Activated CD4-positive, alpha-beta T cell treated with anti-CD3 and anti-CD28 coated beads, Interleukin-2, amount 50 U/mL, for 48 hours (primary cell): ENCODE data around the gene AGA.

Source experiments
- DNase-seq, 2 experiments: peaks; one replicate each; pipeline ENCODE4 v3.0.0-alpha.2; 2020

AGA gene

DNA sequence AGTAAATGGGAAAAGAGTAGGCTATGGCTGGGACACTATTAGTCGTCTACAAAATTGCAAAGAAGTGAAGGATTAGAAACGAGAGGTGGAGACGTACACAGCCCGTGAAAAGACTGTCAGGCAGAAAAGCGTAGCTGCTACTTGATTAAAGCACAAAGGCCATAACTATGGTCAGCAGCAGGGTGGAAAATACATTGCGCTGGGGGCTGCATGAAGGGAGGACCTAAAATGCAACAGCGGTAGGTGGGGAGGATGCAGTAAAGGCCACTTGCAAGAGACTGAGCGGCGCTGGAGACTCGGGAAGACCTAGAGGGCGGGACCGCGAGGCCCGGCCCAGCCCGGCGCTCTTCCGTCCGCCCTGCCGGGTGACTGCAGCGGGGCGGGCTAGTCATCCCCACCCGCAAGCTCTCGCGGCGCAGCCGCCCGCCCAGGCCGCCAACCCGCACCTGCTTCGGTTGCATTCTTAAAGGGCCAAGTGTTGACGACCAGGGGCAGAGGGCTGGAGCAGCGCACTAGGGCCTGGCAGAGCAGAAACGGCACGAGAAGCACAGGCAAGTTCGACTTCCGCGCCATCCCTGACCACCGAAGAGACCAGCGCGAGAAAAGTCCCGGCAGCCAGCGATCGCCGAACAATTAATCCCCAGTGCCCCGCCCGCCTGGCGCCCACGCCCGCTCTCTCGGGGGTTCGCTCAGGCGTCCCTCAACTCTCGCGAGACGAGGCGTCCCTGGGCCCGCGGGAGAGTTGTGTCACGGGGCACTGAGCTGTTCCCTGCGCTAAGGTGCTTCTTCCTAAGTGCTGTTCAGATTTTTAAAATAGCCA is at the start of gene AGA:
Gene AGA (minus strand): TSS at position 635 of the 820 bp plus-strand sequence. CDS start 62 bp downstream, at position 573.
- DNase-seq: peak; percentile 95 to 97

DNA sequence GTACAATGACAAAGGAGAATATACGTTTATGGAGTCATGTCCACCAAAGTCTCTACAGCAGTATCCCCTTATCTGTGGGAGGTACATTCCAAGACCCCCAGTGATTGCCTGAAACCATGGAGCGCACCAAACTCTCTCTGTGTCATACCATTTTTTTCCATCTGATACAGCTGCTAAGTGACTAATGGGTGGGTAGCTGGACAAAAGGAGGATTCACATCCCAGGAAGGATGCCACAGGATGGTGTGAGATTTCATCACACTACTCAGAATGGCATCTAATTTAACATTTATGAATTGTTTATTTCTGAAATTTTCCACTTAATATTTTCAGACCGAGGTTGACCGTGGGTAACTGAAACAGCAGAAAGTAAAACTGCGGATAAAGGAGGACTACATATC is 49.8 kb upstream of the AGA start:
- no peak for DNase-seq

DNA sequence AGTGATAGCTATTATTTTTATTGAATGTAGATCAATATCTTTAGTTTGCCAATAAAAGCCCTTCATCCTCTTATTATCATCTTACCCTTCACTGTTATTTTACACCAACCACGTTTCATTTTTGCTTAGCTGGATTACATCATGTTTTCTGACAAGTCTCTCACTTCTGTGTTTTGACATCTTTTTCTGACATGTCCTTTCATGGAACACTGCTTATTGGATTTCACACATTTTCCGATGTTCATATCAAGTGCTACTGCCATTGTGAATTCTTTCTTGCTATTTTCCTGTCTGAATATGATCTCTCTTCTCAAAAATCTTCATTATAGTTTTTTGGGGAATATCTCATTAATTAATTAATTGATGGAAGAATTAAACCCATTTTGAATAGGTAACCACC is 48.5 kb upstream of the AGA start:
- DNase-seq: no peak

DNA sequence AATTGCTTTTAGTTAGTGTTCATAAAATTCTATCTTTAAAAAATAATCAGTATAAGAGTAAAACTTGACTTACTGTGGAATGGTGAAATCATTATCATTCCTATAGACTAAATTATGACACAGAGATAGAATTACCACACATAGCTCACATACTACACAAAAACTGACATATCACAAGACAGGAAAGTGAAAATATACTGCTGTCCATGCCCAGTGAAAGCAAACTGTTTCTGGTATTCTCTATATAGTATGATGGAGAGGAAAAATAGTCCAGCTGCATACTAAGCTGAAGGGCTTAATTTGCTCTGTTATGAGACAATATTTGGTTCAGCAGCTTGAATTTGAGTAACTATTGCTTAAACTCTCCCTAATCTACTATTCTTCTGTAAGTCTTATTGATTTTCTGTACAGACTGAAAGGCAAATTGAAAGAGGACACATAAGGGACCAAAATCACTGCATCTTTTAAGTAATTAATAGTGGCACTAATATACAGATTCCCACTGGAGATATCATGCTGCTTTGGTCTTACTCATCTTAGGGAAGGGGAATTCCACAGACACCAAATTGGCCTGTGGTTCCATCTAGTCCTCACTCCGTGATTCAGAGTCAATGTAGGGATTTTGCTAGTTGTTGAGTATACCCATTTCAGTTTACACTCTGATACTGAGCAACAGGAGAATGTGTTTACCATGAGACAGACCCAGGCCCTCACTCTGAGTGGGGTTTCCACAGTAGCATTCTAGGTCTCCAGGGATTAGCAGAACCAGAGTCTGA is 47.4 kb upstream of the AGA start:
- no peak for DNase-seq

DNA sequence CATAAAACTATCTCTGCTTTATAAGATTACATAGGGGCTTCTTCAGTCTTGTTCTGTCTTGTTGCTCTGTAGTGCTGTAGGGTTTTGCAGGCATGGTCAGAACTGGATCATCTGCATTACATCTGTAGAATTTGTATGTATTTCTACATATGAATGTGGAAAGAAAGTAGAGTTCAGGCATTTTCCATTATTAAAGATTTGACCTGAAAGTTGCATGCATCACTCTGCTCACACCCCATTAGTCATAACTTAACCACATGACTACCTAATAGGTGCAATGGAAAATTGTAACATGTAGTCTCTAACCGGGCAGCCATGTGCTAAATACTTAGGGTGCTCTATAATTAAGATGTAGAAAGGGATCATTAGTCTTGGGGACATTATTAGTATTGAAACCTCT is 45.7 kb upstream of the AGA start:
- no peak for DNase-seq

DNA sequence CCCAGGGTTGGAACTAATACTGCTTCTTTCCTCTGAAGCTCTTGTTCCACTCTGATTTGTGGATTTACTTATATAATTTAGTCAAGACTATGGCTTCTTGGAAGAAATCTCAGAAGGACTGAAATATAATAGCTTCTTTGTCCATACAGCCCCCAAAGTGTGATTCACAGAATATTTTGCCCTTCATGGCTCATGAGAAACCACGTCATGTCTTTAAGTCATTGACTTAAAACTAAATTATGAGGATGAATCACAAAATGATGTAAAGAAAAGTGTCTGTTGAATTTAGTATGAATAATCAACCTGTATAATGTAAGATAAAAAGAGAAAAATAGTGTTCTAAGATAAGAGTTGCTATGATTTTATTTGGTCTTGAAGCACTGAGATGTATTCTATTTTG is 43.3 kb upstream of the AGA start:
- no peak for DNase-seq

DNA sequence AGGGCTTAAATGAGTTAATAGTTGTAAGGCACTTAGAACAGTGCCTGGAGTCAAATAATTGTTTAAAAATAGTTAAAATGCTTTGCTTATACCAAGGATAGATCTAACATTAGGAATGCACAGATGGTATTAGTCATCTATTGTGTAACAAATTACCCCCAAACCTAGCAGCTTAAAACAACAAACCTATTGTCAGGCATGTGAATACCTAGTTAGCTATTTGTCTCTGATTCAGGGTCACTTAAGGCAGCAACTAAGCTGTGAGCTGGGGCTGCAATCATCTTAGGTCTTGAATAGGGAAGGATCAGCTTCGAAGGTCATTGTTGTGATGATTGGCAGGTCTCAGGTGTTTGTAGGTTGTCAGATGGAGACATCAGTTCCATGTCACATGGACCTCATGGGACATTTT is 42.4 kb upstream of the AGA start:
- DNase-seq: no peak

DNA sequence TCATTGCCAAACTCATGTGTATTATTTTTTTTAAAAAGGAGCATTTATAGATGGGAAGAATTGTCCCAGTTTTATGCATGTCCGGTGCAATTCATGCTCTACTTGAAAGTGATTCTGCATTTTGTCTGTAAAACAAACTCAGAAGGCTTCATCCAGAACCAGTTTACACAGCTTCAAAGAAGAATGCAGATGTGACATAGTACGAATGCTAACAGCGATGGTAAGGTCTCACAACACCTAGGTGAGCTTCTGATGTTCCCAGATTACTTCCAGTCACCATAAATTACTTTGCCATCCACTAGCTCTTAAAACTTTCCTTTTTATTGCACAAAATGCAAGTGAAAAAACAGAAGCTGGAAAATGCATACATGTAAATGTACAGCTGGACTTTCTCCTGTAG is 41.5 kb upstream of the AGA start:
- DNase-seq: no peak

DNA sequence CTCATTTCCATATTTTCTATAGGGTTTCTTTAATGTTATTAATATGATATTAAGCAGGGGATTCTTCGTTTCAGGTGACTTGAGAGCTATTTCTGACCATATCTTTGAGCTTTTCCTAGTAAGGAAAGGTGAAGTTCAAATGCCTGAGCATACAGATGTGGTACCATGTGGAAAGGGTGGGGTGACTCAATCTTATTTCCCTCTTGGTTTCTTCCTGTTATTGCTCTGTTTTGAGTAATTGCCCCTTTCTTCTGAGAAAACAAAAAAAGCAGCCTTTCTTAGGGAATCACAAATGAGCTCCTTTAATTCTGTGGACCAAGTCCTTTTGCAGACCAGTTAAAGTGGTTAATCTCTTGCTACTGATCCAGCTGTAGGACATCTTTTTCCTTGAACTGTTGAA is 41.0 kb upstream of the AGA start:
- DNase-seq: no peak

DNA sequence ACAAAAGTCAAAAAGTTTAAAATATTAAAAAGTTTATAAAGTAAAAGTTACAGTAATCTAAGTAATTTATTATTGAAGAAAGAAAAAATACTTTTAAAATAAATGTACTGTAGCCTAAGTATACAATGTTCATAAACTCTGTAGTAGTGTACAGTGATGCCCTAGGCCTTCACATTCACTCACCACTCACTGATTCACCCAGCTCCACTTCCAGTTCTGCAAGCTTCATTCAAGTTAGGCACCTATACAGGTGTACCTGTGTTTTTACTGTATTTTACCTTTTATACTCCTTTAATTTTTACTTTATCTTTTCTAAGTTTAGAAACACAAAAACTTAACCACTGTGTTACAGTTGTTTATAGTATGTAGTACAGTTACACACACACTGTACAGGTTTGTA is 40.1 kb upstream of the AGA start:
- DNase-seq: no peak

DNA sequence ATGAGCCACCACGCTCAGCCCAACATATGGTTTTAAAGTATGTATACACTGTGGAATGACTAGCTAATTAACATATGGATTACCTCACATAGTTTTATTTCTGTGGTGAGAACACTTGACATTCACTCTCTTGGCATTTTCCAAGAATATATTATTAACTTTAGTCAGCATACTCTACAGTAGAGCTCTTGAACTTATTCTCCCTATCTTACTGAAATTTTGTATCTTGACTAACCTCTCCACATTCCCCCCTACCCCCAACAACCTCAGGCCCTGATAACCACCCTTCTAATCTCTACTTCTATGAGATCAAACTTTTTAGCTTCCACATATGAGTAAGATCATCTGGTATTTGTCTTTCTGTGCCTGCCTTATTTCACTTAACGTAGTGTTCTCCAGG is 38.6 kb upstream of the AGA start:
- no peak for DNase-seq

DNA sequence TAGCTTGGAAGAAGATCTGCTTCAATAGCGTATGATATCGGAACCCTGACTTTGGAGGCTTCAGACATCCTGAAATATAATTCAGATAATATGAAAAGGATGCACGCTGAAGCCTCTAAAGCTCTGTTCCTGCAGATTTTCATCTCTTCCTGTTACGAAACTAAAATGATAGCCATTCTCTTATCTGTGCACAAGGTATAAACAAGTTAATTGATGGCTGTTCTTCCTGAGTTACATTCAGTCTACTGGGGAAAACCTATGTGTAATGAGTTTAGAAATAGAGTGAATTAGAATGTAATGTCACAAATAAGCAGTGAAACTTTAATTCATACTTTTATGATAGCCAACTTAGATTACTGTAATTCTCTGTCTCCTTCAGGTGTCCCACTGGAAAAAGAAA is 36.8 kb upstream of the AGA start:
- DNase-seq: no peak

DNA sequence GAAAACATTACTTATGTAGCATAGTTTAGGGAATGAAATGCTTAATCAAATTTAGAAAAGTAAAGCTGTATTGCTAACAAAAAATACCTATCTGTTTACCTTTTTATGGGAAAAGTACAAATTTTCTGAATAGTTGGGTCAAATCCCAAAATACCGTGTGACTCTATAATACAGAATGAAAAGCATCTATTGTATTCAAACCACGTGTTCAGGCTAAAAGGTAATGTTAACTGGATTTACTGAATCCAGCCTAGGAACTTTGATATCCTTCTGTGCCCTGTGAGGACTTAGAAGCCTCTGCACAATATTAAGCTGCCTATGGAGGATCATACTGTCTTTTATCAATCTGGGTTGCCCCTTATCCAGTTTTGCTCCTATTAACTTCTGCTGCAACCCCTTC is 36.3 kb upstream of the AGA start:
- DNase-seq: no peak

DNA sequence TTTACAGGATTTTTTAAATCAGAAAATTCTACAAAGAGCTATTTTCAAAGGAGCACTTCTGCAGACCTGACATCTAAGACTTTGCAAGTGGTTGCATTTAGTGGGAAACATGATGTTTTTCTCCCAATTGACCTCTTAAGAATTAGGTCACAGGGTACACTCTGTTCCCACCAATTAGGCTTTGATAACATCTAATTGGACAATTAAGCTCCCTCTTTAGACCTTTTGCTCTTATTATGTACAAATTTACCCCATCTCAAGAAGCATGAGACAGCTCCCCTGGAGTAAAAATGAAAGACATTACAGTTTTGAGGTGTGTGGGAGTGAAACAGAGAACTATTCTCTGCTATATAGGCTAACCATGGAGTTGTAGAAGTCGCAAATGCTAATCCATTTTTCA is 31.8 kb upstream of the AGA start:
- no peak for DNase-seq

DNA sequence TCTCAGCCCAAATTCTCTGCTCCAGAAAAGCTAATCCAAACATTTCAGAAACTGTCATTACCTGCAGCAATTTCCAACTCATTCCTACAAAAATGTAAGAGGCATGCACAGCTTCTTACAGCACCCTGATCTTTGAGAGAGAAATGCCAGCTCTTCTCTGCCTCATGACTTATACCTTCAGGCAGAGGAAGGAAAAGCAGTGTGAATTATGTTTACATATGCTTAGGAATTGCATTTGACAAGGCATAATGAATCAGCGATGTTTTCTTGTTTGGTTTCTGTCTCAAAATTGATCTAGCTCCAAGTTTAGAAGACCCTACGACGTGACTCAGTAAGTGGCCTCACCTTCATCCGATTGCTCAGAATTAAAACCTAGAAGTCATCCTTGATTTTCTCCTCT is 21.8 kb upstream of the AGA start:
- no peak for DNase-seq

DNA sequence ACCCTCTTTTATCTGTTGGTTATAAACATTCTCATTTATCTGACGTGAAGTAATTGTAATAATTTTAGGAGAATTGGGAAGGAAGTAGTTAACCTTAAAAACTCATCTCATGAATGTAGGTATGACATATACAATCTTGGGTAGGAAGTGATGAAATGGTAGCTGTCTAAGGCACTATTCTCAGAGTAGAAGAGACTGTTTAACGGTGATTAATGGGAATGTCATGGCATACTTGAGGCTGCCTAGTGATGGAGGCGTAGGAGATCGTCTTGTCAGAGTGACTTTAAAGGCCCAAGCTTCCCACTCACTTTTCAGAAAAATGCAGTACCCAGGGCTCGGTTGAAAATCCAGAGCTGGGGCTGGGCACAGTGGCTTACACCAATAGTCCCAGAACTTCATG is 19.4 kb upstream of the AGA start:
- no peak for DNase-seq

DNA sequence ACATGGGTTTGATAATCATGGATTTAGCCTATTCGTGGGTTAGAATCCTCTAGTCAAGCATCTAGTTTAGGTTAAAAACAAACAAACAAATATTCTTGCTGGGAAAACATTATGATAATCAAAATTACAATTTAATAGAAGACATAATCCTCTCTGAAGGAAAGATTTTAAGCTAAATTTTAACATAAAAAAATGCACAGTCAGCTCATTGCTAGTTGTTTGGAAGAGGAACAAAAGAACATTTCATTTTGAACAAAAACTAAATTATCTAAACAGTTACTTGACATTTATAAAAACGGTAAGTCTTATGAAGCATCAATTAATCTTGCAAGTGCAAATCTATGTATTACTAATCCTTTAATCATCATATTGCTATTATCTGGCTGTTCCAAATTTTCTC is 18.2 kb upstream of the AGA start:
- DNase-seq: no peak

DNA sequence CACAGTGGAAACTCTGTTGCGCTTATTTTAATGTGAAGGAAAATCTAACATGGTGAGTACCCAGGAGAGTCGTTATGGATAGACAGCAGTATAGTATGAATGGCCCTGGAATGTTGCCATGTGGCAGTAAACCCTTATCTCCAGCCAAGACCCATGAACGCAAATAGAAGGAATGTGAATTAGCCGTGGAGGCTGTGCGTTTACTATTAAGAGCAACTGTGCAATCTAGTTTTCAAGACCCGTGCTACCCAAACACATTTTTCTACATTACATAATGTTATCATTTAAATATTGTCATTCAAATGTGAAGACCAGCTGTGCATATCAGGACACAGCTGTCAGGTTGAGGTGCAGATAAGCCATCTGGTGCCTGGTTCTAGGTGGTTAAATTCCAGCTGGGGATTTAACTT is 13.3 kb upstream of the AGA start:
- no peak for DNase-seq

DNA sequence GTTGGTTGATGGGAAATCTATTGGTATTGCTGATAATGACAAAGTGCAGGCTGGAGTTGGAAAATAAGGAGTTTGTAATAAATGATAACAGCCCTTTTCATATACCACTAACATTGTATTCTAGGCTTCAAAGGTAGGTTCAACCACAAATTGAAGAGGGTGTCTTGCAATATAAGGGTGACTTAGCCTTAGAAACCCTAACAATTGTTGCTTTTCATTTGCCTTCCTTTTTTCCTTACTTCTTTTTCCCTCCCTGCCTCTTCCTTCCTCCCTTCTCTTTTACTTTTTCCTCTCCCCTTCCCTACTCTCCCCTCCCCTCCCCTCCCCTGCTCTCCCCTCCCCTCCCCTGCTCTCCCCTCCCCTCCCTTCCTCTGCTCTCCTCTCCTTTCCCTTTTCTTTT is 10.9 kb upstream of the AGA start:
- DNase-seq: no peak

DNA sequence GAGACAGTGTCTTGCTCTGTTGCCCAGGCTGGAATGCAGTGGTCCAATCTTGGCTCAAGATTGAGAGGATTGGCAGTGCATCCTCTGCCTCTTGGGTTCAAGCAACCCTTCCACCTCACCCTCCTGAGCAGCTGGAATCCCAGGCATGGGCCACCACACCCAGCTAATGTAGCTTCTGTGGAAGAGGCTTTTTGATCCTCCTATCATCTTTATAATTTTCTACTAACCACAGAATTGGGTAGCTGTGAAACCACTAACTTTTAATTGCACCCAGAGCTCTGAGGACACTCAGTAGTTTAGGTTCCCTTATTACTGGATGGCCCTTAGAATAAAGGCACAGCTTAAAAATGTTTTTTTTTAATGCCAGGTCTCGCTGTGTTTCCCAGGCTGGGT is 8.9 kb upstream of the AGA start:
- DNase-seq: no peak

DNA sequence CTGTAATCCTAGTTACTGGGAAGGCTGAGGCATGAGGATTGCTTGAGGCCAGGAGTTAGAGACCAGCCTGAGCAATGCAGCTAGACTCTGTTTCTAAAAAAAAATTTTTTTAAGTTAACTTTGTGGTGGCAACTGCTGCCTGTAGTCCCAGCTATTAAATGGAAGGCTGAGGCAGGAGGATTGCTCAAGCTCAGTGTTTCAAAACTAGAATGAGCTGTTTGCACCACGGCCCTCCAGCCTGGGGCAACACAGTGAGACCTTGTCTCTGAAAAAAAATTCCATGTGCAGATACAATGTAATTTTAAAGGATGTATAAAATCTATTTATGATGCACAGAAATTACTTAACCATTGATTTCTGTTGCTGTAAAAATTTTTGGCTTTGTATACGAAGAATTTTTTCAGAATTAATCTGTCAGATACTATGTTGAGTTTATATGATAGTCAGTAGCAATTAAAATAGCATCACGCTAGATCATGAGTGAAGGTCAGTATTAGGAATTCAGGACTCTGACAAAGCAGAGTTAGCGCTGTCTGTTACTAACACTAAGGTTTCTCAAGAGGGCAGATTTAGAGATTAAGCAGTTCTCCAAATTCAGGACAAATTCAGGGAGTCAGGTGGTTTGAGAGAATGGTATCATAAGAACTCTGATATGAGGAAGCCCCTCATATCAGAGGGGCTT is 8.3 kb upstream of the AGA start:
- no peak for DNase-seq

DNA sequence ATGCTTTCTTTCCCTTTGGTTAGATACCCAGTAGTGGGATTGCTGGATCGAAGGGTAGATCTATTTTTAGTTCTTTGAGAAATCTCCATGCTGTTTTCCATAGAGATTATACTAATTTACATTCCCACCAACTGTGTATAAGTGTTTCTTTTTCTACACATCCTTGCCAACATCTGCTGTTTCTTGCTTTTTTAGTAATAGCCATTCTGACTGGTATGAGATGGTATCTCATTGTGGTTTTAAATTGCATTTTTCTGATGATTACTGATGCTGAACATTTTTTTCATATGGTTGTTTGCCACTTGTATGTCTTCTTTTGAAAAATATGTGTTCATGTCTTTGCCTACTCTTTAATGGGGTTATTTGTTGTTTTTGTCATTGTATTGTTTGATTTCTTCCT is 6.6 kb upstream of the AGA start:
- DNase-seq: no peak

DNA sequence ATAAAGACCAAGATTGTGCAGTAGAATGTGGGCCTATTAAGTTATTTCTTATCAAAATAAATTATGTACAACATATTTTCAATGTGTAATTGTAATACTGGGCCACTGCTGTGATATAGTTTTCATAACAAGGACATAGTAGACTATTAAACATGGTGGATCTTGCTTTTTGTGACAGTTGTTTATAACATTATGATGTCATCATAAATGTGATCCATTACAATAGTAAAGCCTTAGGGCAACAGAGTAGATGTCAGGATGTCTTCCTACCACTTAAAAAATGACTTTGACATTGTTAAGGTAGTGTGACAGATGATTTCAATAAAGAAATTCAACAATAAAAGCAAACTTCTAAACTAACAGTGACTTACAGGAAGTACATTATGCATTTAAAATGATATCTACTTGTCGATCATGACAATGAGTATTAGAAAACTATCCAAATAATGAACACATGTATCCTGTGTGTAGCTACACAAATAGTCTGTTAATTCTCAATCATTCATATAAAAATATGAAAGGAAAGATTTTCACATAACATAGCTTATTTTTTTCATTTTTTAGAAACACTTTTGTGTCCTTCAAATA is 5.3 kb upstream of the AGA start:
- DNase-seq: no peak

DNA sequence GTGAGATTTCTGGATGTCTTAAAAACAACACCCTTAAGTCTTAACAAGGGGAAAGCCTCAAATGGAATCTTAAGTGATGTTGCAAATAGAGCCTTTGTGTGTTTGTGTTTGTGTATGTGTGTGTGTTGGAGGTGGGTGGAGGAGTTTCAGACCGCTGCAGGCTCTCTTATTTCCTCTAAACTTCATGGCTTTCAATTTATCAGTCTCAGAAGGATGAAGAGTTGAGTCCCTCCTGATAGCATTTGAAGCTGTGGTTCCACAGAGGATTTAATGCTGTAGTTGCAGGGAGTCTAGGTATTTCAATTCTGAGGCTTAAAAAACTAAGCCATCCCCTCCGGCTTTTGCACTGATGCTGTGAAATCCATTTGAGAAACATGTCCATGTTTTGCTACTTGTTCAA is 4.3 kb upstream of the AGA start:
- DNase-seq: no peak
